GM13976 (cell line): ENCODE data around the gene MAD1L1.

Source experiments
- DNase-seq: peaks from one replicate; pipeline ENCODE4 v3.0.0; 2012; ENCODE audit warnings: low spot score
- in situ Hi-C: fragments of 300-500 bp; cut with MboI; formaldehyde crosslinking; loops from one replicate; pipeline ENCODE4 v1.12.0; 2022; ENCODE audit warnings: low sequenced_read_pairs, mixed read lengths, inconsistent platforms; ENCODE audit not compliant: unreplicated experiment
- TF ChIP-seq, protein P1 (sequence below): IDR thresholded peaks from 2 replicates; pipeline ENCODE4 v1.5.1; 2012; ENCODE audit warnings: borderline replicate concordance, mild to moderate bottlenecking; ENCODE audit not compliant: insufficient read depth; ENCODE audit errors: extremely low read depth, missing control alignments, control extremely low read depth

MAD1L1 gene

DNA sequence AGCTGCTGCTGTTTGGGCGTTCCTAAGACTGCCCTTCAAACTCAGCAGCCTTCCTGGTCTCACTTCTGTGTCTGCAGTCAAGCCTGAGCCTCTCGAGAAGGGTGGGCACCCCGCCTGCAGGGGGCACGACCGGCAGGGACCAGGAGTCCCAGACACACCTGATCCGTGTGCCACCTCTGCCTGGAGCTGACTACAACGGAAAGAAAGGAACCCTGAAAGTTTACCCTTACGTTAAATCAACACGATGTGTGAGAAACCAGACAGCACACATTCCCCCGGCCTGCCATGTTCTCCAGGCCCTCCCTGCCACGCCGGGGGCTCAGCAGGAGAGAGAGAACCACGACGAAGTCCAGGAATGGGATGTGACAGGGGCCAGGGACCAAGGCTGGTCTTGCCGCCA is 5.0 kb downstream of the MAD1L1 start:
- in situ Hi-C loops = no loop called here
- TF ChIP-seq, protein P1, sequence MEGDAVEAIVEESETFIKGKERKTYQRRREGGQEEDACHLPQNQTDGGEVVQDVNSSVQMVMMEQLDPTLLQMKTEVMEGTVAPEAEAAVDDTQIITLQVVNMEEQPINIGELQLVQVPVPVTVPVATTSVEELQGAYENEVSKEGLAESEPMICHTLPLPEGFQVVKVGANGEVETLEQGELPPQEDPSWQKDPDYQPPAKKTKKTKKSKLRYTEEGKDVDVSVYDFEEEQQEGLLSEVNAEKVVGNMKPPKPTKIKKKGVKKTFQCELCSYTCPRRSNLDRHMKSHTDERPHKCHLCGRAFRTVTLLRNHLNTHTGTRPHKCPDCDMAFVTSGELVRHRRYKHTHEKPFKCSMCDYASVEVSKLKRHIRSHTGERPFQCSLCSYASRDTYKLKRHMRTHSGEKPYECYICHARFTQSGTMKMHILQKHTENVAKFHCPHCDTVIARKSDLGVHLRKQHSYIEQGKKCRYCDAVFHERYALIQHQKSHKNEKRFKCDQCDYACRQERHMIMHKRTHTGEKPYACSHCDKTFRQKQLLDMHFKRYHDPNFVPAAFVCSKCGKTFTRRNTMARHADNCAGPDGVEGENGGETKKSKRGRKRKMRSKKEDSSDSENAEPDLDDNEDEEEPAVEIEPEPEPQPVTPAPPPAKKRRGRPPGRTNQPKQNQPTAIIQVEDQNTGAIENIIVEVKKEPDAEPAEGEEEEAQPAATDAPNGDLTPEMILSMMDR = no peak
- no peak for DNase-seq

- TF ChIP-seq, protein P1 = no peak
- DNase-seq = no peak
- in situ Hi-C loops = no loop called here
These were observed 6.9 kb downstream of the MAD1L1 start for GRCh38 chr7:2225830-2226229.

- DNase-seq = no peak
- TF ChIP-seq, protein P1 = no peak
- in situ Hi-C loops = no loop called here
These were observed 7.4 kb downstream of the MAD1L1 start for GRCh38 chr7:2225336-2225735.

- DNase-seq = no peak
- TF ChIP-seq, protein P1 = no peak
- in situ Hi-C loops = no loop called here
These were observed 7.8 kb downstream of the MAD1L1 start for GRCh38 chr7:2224934-2225333.

DNA sequence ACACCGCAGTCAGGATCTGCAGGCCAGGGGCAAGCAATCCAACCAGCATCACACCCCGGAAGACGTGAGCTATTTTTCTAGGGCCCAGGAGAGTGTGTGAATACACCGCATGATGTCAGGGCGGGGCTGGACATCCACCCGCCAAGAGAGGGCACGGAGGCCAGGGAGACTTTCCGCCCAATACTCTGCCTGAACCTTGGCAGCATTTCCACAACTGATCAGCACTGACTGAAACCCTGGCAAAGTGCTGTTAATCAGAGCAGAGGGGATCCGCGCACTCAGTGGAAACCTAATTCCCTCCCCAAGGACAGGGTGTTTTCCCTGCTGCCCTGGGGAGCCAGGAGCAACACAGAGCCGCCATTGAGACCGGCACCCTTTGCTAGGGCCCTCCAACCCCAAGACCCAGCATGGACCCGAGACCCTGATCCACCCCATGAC is 8.2 kb downstream of the MAD1L1 start:
- no peak for DNase-seq
- in situ Hi-C loops = no loop called here
- TF ChIP-seq, protein P1 = no peak

DNA sequence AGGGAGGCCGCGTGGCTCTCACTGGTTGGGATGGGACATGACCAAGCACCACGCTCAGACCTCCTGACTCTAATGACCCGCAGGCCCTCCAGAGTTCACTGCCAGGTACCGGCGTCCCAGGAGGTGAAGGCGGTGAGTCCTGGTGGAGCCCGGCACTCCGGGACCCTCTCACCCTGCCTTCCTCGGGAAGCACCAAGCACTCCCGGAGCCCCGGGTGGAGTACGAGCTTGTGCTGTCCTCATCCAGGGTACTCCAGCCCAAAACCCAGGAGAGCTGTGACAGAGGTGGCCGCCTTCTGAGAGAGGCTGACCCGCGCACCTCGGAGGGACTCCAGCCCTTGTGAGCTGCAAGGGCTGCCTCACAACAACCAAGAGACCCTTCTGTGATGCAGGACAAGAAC is 9.4 kb downstream of the MAD1L1 start:
- no peak for DNase-seq
- in situ Hi-C loops = no loop called here
- TF ChIP-seq, protein P1 = no peak

DNA sequence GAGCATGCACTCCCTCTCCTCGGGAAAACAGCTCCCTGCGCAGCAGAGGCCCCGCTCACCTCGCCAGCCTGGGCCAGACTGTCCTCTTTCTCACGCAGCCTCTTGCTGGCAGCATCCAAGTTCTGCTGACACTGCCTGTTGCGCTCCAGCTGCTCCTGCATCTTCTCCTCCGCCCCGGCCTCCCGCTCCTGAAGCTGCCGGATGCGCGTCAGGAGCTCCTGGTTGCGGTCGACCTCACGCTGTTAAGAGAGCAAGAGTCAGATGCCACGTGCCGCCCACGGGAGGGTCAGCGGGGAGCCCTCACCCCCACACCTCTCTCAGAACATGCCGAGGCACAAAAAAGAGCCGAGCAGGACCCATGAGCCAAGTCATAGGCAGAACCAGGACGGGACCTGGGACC is 10.2 kb downstream of the MAD1L1 start:
- TF ChIP-seq, protein P1 = no peak

More for the DNA sequence above, 10.2 kb downstream of the MAD1L1 start:
- in situ Hi-C loops = no loop called here
- no peak for DNase-seq
